Neuronal stem cell (in vitro differentiated cells): Measurements from ENCODE around the gene LAMP2.

ENCODE experiments used
- DNase-seq: peaks from one replicate; pipeline ENCODE4 v3.0.0-alpha.2; 2013; ENCODE audit warnings: low spot score
- H2AFZ ChIP-seq: one replicate; pipeline ENCODE4 v1.6.1; 2013; ENCODE audit warnings: mild to moderate bottlenecking, low read length, inconsistent platforms
- H2AK5ac ChIP-seq: 2 replicates; pipeline ENCODE4 v1.6.1; 2013; ENCODE audit warnings: low read depth, mild to moderate bottlenecking, inconsistent platforms, low read length, moderate library complexity, mixed read lengths
- H2BK120ac ChIP-seq: 2 replicates; pipeline ENCODE4 v1.6.1; 2013; ENCODE audit warnings: low read depth, mild to moderate bottlenecking, inconsistent platforms, low read length, moderate library complexity, mixed read lengths
- H2BK12ac ChIP-seq: one replicate; pipeline ENCODE4 v1.6.1; 2013; ENCODE audit warnings: low read length, inconsistent platforms
- H2BK15ac ChIP-seq: 2 replicates; pipeline ENCODE4 v1.6.1; 2013; ENCODE audit warnings: mild to moderate bottlenecking, low read length, inconsistent platforms, mixed read lengths
- H2BK5ac ChIP-seq: one replicate; pipeline ENCODE4 v1.6.1; 2013; ENCODE audit warnings: inconsistent platforms, mild to moderate bottlenecking, low read length, moderate library complexity
- H3K14ac ChIP-seq: one replicate; pipeline ENCODE4 v1.6.1; 2013; ENCODE audit warnings: low read length, inconsistent platforms
- H3K18ac ChIP-seq: 2 replicates; pipeline ENCODE4 v1.6.1; 2013; ENCODE audit warnings: low read length, inconsistent platforms
- H3K23ac ChIP-seq: 2 replicates; pipeline ENCODE4 v1.6.1; 2013; ENCODE audit warnings: low read depth, mild to moderate bottlenecking, mixed read lengths, low read length, inconsistent platforms; ENCODE audit not compliant: poor library complexity
- H3K27ac ChIP-seq: replicated peaks from 3 replicates; pipeline ENCODE4 v1.5.1; 2013; ENCODE audit warnings: low read length, inconsistent platforms
- H3K27me3 ChIP-seq, 3 experiments: 2 replicates each; pipeline ENCODE4 v1.6.1; 2013; ENCODE audit warnings: low read length in 3 of 3, mild to moderate bottlenecking in 2 of 3, inconsistent platforms in 1 of 3, low read depth in 1 of 3, mixed read lengths in 1 of 3, moderate library complexity in 1 of 3; ENCODE audit not compliant: control insufficient read depth in 3 of 3, insufficient read depth in 3 of 3
- H3K36me3 ChIP-seq, 2 donors: replicated peaks in 1 of 2; 2 replicates each; pipeline ENCODE4 v1.6.1; 2013; ENCODE audit warnings: low read length in 2 of 2; ENCODE audit not compliant: control insufficient read depth in 2 of 2, insufficient read depth in 2 of 2
- H3K4ac ChIP-seq: 2 replicates; pipeline ENCODE4 v1.6.1; 2013; ENCODE audit warnings: inconsistent platforms, mild to moderate bottlenecking, low read length, moderate library complexity
- H3K4me1 ChIP-seq, 2 donors: 1 replicate in 1 of 2; 2 replicates in 1 of 2; pipeline ENCODE4 v1.6.1; 2013; ENCODE audit warnings: low read length in 2 of 2, low read depth in 1 of 2; ENCODE audit not compliant: control insufficient read depth in 2 of 2, insufficient read depth in 1 of 2
- H3K4me2 ChIP-seq: one replicate; pipeline ENCODE4 v1.6.1; 2013; ENCODE audit warnings: mild to moderate bottlenecking, low read length, inconsistent platforms; ENCODE audit not compliant: insufficient read depth, poor library complexity, severe bottlenecking
- H3K4me3 ChIP-seq, 2 donors: 2 replicates each; pipeline ENCODE4 v1.5.1; 2013; ENCODE audit warnings: low read length in 2 of 2, mild to moderate bottlenecking in 2 of 2, inconsistent platforms in 1 of 2, moderate library complexity in 1 of 2
- H3K79me1 ChIP-seq: one replicate; pipeline ENCODE4 v1.6.1; 2013; ENCODE audit warnings: low read depth, mild to moderate bottlenecking, inconsistent platforms, low read length, moderate library complexity
- H3K9ac ChIP-seq: one replicate; pipeline ENCODE4 v1.6.1; 2013; ENCODE audit warnings: mild to moderate bottlenecking, low read depth, low read length, inconsistent platforms; ENCODE audit not compliant: poor library complexity
- H3K9me3 ChIP-seq, 2 donors: replicated peaks in 1 of 2; 2 replicates each; pipeline versions ENCODE3 to v1.6.1; 2013; ENCODE audit warnings: low read length in 2 of 2, mild to moderate bottlenecking in 2 of 2, inconsistent platforms in 1 of 2, low read depth in 1 of 2, mixed read lengths in 1 of 2, moderate library complexity in 1 of 2; ENCODE audit not compliant: control insufficient read depth in 2 of 2, insufficient read depth in 1 of 2
- H4K8ac ChIP-seq: one replicate; pipeline ENCODE4 v1.6.1; 2013; ENCODE audit warnings: low read depth, mild to moderate bottlenecking, inconsistent platforms, low read length, moderate library complexity
- H4K91ac ChIP-seq: one replicate; pipeline ENCODE4 v1.6.1; 2013; ENCODE audit warnings: low read length, low read depth, mild to moderate bottlenecking, inconsistent platforms; ENCODE audit not compliant: poor library complexity
- WGBS, 2 donors: extraction: QIAGEN DNeasy Blood & Tissue Kit; methylation state at CpG; one replicate each; pipeline ENCODE4 v1.1.7; 2013; ENCODE audit warnings: missing lambda C conversion rate in 2 of 2, mixed read lengths in 1 of 2; ENCODE audit not compliant: insufficient read length in 2 of 2, insufficient replicate concordance in 1 of 2; ENCODE audit errors: extremely low coverage in 2 of 2; 5-methylcytosine and 5-hydroxymethylcytosine counted together

LAMP2 gene

DNA sequence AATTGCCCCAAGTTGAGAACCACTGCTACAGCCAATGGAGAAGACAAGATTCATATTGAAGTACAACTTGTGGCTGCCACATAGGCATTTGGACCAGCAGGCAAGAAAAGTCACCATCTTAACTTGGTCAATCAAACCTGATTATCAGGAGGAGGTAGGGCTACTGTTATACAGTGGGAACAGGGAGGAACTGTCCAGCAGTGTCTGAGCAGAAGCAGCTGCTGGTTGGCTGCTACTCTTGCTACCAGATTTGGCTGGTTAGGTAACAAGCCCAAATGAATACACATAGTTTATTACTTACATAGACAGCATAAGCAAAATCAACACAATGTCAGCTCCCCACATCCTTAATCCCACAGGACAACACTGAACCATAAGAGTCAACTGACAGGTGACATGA, 67.8 kb downstream of the LAMP2 start:
- no peak overlapping the region for H2AFZ ChIP-seq
- no peak overlapping the region for H4K8ac ChIP-seq
- no peak overlapping the region for H3K9ac ChIP-seq
- peaks cover 0 to 2% (median 0%) of the 10 kb centered on the region in 3 experiments for H3K27me3 ChIP-seq
- no peak overlapping the region for H3K4me3 ChIP-seq
- no peak overlapping the region for H3K4ac ChIP-seq
- H4K91ac ChIP-seq: no peak overlapping the region
- H3K18ac ChIP-seq: no peak overlapping the region
- H2AK5ac ChIP-seq: no peak overlapping the region
- no peaks in the 10 kb centered on the region for H3K4me1 ChIP-seq
- no peak overlapping the region for H3K14ac ChIP-seq
- H3K36me3 ChIP-seq: no peaks in the 10 kb centered on the region
- H3K27ac ChIP-seq: no peak overlapping the region
- no peaks in the 10 kb centered on the region for H3K79me1 ChIP-seq
- H3K4me2 ChIP-seq: no peak overlapping the region
- H3K9me3 ChIP-seq: no peaks in the 10 kb centered on the region
- no peak overlapping the region for H3K23ac ChIP-seq
- no peak overlapping the region for H2BK5ac ChIP-seq
- H2BK12ac ChIP-seq: no peak overlapping the region
- DNase-seq: no peak
- H2BK120ac ChIP-seq: no peak overlapping the region
- H2BK15ac ChIP-seq: no peak overlapping the region

DNA sequence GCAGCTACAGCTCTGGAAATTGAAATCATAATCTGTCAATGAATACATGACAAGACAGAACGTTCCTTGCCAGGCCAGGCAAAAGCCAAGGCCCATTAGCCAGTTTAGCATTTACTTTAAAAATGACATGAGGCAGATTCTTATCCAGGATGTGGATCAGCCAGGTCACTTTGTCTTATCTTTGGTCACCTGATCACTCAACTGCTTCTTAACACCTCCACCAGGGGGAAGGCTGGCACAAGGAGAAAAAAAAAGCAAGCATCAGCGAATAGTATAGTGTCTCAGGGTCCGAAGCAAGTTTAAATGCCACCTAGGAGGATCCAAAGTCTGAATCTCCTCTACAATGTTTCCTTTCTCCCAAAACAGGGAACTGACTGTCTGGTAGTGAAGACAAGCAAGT, 88.4 kb downstream of the LAMP2 start:
- Histone ChIP-seq H3K4ac (no peak overlapping the region), H3K79me1 (no peaks in the 10 kb centered on the region), H3K4me3 (no peak overlapping the region), H3K27me3 (peaks cover 0 to 10% (median 0%) of the 10 kb centered on the region in 3 experiments), H4K8ac (no peak overlapping the region), H3K18ac (no peak overlapping the region), H3K36me3 (no peaks in the 10 kb centered on the region), H3K23ac (no peak overlapping the region), H2AK5ac (no peak overlapping the region), H3K27ac (no peak overlapping the region), H2BK15ac (no peak overlapping the region), H3K4me2 (no peak overlapping the region), H3K4me1 (no peaks in the 10 kb centered on the region), H3K14ac (no peak overlapping the region), H2BK5ac (no peak overlapping the region), H2AFZ (no peak overlapping the region), H4K91ac (no peak overlapping the region), H3K9me3 (no peaks in the 10 kb centered on the region), H2BK12ac (no peak overlapping the region), H2BK120ac (no peak overlapping the region), H3K9ac (no peak overlapping the region)
- WGBS, 2 donors: no CpG with 5 or more reads among the region's 3 CpGs
- no peak for DNase-seq

DNA sequence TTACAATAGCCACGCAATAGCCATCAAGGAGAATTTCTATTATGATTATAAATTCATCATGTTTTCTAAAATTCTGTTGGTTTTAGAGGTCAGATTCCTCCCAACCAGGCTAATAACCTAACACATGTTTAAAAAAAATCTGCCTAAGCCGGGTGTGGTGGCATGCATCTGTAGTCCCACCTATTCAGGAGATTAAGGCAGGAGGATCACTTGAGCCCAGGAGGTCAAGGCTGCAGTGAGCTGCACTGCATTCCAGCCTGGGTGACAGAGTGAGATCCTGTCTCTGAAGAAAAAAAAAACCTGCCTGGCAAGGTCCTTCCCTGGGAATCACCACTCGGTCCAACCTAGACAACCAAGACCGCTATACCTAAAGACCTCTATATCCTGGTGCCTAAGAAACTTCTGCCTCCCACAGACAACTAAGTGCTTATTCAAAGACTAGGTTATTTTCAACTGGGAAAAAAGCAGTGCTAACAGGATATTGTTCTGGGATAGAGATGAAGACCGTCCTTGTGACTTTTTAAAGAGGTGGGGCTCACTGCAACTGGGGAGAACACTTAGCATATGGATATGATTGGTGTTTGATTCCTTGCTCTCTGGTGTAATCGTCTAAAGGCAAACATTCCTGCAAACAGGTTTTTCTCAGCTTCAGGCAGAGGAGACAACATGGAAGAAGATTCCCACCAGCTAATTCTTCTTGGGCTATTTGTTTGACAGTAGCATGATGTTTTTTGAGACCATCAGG, 89.0 kb downstream of the LAMP2 start:
- H3K9ac ChIP-seq: no peak overlapping the region
- H3K79me1 ChIP-seq: no peaks in the 10 kb centered on the region
- WGBS, 2 donors: no CpG with 5 or more reads among the region's 6 CpGs
- H3K4me3 ChIP-seq: no peak overlapping the region
- H2AK5ac ChIP-seq: no peak overlapping the region
- H3K23ac ChIP-seq: no peak overlapping the region
- no peak overlapping the region for H2BK15ac ChIP-seq
- H3K18ac ChIP-seq: no peak overlapping the region
- H3K9me3 ChIP-seq: no peaks in the 10 kb centered on the region
- H3K4me2 ChIP-seq: no peak overlapping the region
- H3K36me3 ChIP-seq: no peaks in the 10 kb centered on the region
- no peak overlapping the region for H3K4ac ChIP-seq
- H2AFZ ChIP-seq: no peak overlapping the region
- no peak overlapping the region for H2BK120ac ChIP-seq
- H3K27me3 ChIP-seq: peaks cover 0 to 10% (median 0%) of the 10 kb centered on the region in 3 experiments
- H3K4me1 ChIP-seq: no peaks in the 10 kb centered on the region
- no peak overlapping the region for H3K27ac ChIP-seq
- no peak overlapping the region for H3K14ac ChIP-seq
- H4K8ac ChIP-seq: no peak overlapping the region
- H2BK12ac ChIP-seq: no peak overlapping the region
- H2BK5ac ChIP-seq: no peak overlapping the region
- no peak overlapping the region for H4K91ac ChIP-seq
- DNase-seq: no peak

GRCh38 chrX:120378570-120378969, 90.5 kb downstream of the LAMP2 start:
- H4K91ac ChIP-seq: no peak overlapping the region
- H2BK5ac ChIP-seq: no peak overlapping the region
- H3K14ac ChIP-seq: no peak overlapping the region
- H3K27ac ChIP-seq: no peak overlapping the region
- H4K8ac ChIP-seq: no peak overlapping the region
- no peaks in the 10 kb centered on the region for H3K9me3 ChIP-seq
- WGBS, 2 donors: no CpG with 5 or more reads among the region's 5 CpGs
- H2AK5ac ChIP-seq: no peak overlapping the region
- H3K36me3 ChIP-seq: no peaks in the 10 kb centered on the region
- H2BK120ac ChIP-seq: no peak overlapping the region
- no peak overlapping the region for H2AFZ ChIP-seq
- no peak overlapping the region for H3K18ac ChIP-seq
- peaks cover 0 to 15% (median 0%) of the 10 kb centered on the region in 3 experiments for H3K27me3 ChIP-seq
- DNase-seq: no peak
- no peak overlapping the region for H3K4me3 ChIP-seq
- no peak overlapping the region for H3K4ac ChIP-seq
- no peak overlapping the region for H2BK12ac ChIP-seq
- no peak overlapping the region for H3K4me2 ChIP-seq
- no peak overlapping the region for H2BK15ac ChIP-seq
- H3K23ac ChIP-seq: no peak overlapping the region
- no peaks in the 10 kb centered on the region for H3K79me1 ChIP-seq
- H3K9ac ChIP-seq: no peak overlapping the region
- H3K4me1 ChIP-seq: no peaks in the 10 kb centered on the region
